GM12878 (cell line): ENCODE results near the gene CDH4. TPM values are rescaled to one million over a fixed set of nuclear protein-coding genes. Genes with fewer than 3 reads are reported as not detected.

ENCODE experiments used
- HDAC2 ChIP-seq: fragments of 200-600 bp; sonication (generic); IDR thresholded peaks from 2 replicates; pipeline ENCODE4 v1.6.1; 2017
- HDGF ChIP-seq: fragments of 450-650 bp; IDR thresholded peaks from 2 replicates; pipeline ENCODE4 v1.6.1; 2016; ENCODE audit warnings: antibody characterized with exemption
- IKZF1 ChIP-seq: fragments of 450-650 bp; conservative IDR thresholded peaks from 2 replicates; pipeline ENCODE4 v1.6.1; 2017; ENCODE audit warnings: antibody characterized with exemption, mild to moderate bottlenecking
- IRF4 ChIP-seq: IDR thresholded peaks from 2 replicates; pipeline ENCODE4 v1.6.1; 2011; ENCODE audit warnings: low read depth, low read length
- KLF5 ChIP-seq: fragments of 450-650 bp; IDR thresholded peaks from 2 replicates; pipeline ENCODE4 v1.6.1; 2014; ENCODE audit warnings: mild to moderate bottlenecking; ENCODE audit not compliant: partially characterized antibody
- PAX8 ChIP-seq: fragments of 450-650 bp; IDR thresholded peaks from 2 replicates; pipeline ENCODE4 v1.6.1; 2017; ENCODE audit warnings: mild to moderate bottlenecking, moderate library complexity
- PML ChIP-seq: IDR thresholded peaks from 2 replicates; pipeline ENCODE4 v1.6.1; 2012; ENCODE audit warnings: low read length, inconsistent platforms
- RCOR1 ChIP-seq: conservative IDR thresholded peaks from 2 replicates; pipeline ENCODE4 v1.6.1; 2012; ENCODE audit warnings: low read depth, low read length, improper control_type of control experiment
- RUNX3 ChIP-seq: IDR thresholded peaks from 2 replicates; pipeline ENCODE4 v1.6.1; 2012; ENCODE audit warnings: low read length, inconsistent platforms
- TAF1 ChIP-seq: IDR thresholded peaks from 2 replicates; pipeline ENCODE4 v1.6.1; 2011; ENCODE audit warnings: mild to moderate bottlenecking, low read depth, low read length, borderline replicate concordance
- TCF7 ChIP-seq: IDR thresholded peaks from 2 replicates; pipeline ENCODE4 v1.6.1; 2014; ENCODE audit warnings: antibody characterized with exemption, borderline replicate concordance
- YBX1 ChIP-seq: fragments of 450-650 bp; IDR thresholded peaks from 2 replicates; pipeline ENCODE4 v1.6.1; 2016; ENCODE audit warnings: antibody characterized with exemption
- ZNF384 ChIP-seq: IDR thresholded peaks from 2 replicates; pipeline ENCODE4 v1.6.1; 2012; ENCODE audit warnings: low read depth, mild to moderate bottlenecking, low read length, improper control_type of control experiment, borderline replicate concordance
- polyA plus RNA-seq, 11 experiments: library from polyadenylated mRNA; depleted of rRNA in 4 of 11; unstranded in 6 of 11; stranded (reverse) in 5 of 11; fragments of >200 nt; fragmentation: Nextera tagmentation in 4 of 11; fragmentation: Illumina TruSeq in 1 of 11; extraction: Ambion mirVana in 4 of 11; extraction: Trizol in 1 of 11; gene quantifications; 1 replicate in 1 of 11; 2 replicates in 10 of 11; pipeline versions ENCODE4 v1.2.1 to v1.2.3, GENCODE V29; 2011 to 2016; ENCODE audit warnings: inconsistent platforms in 2 of 11, missing spikeins in 2 of 11, low read depth in 1 of 11
- total RNA-seq, 4 experiments: library from RNA; depleted of rRNA in 3 of 4; stranded (reverse); fragments of >200 nt in 3 of 4; fragmentation: Illumina TruSeq in 1 of 4; extraction: Trizol in 1 of 4; gene quantifications; 2 replicates each; pipeline versions ENCODE4 v1.2.1 to v1.2.3, GENCODE V29; 2013 to 2021
- TF ChIP-seq, protein P1 (sequence below): fragments of 450-650 bp; IDR thresholded peaks from 2 replicates; pipeline ENCODE4 v1.6.1; 2017; ENCODE audit warnings: mild to moderate bottlenecking
- TF ChIP-seq, protein P2 (sequence below): fragments of 450-650 bp; formaldehyde crosslinking; IDR thresholded peaks from 2 replicates; pipeline ENCODE4 v1.4.0; 2022; ENCODE audit warnings: mild to moderate bottlenecking, moderate library complexity
- TF ChIP-seq, protein P3 (sequence below), 3 experiments: IDR thresholded peaks in 2 of 3; conservative IDR thresholded peaks in 1 of 3; 2 replicates each; pipeline ENCODE4 v1.5.1; 2011; ENCODE audit warnings: low read depth in 3 of 3, low read length in 3 of 3, mild to moderate bottlenecking in 3 of 3, control low read depth in 2 of 3, moderate library complexity in 2 of 3, inconsistent platforms in 1 of 3, mixed read lengths in 1 of 3; ENCODE audit not compliant: control insufficient read depth in 2 of 3, insufficient read depth in 1 of 3; ENCODE audit errors: extremely low read depth in 1 of 3
- TF ChIP-seq, protein P4 (sequence below): IDR thresholded peaks from 2 replicates; pipeline ENCODE4 v1.6.1; 2011; ENCODE audit warnings: borderline replicate concordance, low read depth, mild to moderate bottlenecking, moderate library complexity, low read length; ENCODE audit not compliant: insufficient read depth, poor library complexity, severe bottlenecking
- TF ChIP-seq, protein P5 (sequence below): fragments of 450-650 bp; formaldehyde crosslinking; IDR thresholded peaks from 2 replicates; pipeline ENCODE4 v1.5.0; 2022; ENCODE audit warnings: mild to moderate bottlenecking, missing genetic modification characterization

CDH4 gene
- total and polyA plus RNA-seq, 10 of the 15 experiments (the other 5 are each of a cell fraction or from before 2014, with no cell fraction given) = not detected

DNA sequence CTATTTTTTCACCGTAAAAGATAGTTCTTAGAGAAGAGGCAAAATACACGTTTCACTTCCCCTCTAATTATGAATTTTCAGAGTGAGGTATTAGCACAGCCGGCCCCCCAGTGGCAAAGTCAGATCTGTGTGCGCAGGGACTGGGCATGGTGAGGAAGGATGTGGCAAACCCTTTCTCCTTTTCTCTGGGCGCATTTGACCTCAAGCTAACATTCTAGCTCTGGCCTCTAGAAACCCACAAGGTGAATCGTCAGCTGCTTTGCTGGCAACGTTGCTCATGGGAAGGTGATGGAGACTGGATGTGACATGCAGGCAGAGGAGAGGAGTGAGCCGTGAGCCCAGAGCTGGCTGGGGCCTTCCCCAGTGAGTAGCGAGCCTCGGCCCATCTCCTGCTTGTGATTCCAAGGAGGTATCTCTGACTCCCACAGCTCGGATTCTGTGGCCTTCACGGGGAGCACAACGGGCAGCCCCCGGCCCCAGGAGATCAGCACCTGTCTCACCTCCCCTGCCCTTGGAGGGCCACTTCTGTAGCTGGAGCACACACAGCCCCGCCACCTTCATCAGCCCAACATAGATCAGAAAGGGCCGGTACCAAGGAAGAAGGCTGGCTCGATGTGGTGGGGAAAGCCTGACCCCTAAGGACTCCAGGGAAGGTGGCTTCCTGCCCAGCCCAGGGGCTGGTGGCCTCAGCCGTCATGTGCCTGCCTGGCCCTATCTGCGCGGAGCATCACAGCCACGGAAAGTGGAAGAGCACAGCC lies 660.8 kb downstream of the CDH4 start (continued):
- TF ChIP-seq TAF1 = no peak
- TF ChIP-seq HDAC2 = no peak
- TF ChIP-seq, protein P1, sequence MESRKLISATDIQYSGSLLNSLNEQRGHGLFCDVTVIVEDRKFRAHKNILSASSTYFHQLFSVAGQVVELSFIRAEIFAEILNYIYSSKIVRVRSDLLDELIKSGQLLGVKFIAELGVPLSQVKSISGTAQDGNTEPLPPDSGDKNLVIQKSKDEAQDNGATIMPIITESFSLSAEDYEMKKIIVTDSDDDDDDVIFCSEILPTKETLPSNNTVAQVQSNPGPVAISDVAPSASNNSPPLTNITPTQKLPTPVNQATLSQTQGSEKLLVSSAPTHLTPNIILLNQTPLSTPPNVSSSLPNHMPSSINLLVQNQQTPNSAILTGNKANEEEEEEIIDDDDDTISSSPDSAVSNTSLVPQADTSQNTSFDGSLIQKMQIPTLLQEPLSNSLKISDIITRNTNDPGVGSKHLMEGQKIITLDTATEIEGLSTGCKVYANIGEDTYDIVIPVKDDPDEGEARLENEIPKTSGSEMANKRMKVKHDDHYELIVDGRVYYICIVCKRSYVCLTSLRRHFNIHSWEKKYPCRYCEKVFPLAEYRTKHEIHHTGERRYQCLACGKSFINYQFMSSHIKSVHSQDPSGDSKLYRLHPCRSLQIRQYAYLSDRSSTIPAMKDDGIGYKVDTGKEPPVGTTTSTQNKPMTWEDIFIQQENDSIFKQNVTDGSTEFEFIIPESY = no peak
- no peak for TF ChIP-seq PML
- TF ChIP-seq ZNF384 = no peak
- TF ChIP-seq, protein P2, sequence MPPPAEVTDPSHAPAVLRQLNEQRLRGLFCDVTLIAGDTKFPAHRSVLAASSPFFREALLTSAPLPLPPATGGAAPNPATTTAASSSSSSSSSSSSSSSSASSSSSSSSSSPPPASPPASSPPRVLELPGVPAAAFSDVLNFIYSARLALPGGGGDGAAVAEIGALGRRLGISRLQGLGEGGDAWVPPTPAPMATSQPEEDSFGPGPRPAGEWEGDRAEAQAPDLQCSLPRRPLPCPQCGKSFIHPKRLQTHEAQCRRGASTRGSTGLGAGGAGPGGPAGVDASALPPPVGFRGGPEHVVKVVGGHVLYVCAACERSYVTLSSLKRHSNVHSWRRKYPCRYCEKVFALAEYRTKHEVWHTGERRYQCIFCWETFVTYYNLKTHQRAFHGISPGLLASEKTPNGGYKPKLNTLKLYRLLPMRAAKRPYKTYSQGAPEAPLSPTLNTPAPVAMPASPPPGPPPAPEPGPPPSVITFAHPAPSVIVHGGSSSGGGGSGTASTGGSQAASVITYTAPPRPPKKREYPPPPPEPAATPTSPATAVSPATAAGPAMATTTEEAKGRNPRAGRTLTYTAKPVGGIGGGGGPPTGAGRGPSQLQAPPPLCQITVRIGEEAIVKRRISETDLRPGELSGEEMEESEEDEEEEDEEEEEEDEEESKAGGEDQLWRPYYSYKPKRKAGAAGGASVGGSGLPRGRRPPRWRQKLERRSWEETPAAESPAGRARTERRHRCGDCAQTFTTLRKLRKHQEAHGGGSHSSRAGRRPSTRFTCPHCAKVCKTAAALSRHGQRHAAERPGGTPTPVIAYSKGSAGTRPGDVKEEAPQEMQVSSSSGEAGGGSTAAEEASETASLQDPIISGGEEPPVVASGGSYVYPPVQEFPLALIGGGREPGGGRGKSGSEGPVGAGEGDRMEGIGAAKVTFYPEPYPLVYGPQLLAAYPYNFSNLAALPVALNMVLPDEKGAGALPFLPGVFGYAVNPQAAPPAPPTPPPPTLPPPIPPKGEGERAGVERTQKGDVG (CRISPR knock-in tag) = no peak
- TF ChIP-seq KLF5 = no peak
- no peak for TF ChIP-seq TCF7
- TF ChIP-seq, protein P3, sequence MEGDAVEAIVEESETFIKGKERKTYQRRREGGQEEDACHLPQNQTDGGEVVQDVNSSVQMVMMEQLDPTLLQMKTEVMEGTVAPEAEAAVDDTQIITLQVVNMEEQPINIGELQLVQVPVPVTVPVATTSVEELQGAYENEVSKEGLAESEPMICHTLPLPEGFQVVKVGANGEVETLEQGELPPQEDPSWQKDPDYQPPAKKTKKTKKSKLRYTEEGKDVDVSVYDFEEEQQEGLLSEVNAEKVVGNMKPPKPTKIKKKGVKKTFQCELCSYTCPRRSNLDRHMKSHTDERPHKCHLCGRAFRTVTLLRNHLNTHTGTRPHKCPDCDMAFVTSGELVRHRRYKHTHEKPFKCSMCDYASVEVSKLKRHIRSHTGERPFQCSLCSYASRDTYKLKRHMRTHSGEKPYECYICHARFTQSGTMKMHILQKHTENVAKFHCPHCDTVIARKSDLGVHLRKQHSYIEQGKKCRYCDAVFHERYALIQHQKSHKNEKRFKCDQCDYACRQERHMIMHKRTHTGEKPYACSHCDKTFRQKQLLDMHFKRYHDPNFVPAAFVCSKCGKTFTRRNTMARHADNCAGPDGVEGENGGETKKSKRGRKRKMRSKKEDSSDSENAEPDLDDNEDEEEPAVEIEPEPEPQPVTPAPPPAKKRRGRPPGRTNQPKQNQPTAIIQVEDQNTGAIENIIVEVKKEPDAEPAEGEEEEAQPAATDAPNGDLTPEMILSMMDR (IDR thresholded peaks at IDR 0.05 in 2 of 3, conservative IDR thresholded peaks at IDR 0.05 in 1 of 3; ENCODE audit: control insufficient read depth in 2 of 3, extremely low read depth in 1 of 3, insufficient read depth in 1 of 3, low read depth in 3 of 3, low read length in 3 of 3) = no peak
- no peak for TF ChIP-seq YBX1
- peak; percentile 86 for TF ChIP-seq RUNX3
- TF ChIP-seq PAX8 = no peak
- peak; percentile 78 for TF ChIP-seq IRF4
- TF ChIP-seq, protein P4, sequence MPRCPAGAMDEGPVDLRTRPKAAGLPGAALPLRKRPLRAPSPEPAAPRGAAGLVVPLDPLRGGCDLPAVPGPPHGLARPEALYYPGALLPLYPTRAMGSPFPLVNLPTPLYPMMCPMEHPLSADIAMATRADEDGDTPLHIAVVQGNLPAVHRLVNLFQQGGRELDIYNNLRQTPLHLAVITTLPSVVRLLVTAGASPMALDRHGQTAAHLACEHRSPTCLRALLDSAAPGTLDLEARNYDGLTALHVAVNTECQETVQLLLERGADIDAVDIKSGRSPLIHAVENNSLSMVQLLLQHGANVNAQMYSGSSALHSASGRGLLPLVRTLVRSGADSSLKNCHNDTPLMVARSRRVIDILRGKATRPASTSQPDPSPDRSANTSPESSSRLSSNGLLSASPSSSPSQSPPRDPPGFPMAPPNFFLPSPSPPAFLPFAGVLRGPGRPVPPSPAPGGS = peak; percentile 46
- no peak for TF ChIP-seq RCOR1
- TF ChIP-seq IKZF1 = peak; percentile 75
- TF ChIP-seq, protein P5, sequence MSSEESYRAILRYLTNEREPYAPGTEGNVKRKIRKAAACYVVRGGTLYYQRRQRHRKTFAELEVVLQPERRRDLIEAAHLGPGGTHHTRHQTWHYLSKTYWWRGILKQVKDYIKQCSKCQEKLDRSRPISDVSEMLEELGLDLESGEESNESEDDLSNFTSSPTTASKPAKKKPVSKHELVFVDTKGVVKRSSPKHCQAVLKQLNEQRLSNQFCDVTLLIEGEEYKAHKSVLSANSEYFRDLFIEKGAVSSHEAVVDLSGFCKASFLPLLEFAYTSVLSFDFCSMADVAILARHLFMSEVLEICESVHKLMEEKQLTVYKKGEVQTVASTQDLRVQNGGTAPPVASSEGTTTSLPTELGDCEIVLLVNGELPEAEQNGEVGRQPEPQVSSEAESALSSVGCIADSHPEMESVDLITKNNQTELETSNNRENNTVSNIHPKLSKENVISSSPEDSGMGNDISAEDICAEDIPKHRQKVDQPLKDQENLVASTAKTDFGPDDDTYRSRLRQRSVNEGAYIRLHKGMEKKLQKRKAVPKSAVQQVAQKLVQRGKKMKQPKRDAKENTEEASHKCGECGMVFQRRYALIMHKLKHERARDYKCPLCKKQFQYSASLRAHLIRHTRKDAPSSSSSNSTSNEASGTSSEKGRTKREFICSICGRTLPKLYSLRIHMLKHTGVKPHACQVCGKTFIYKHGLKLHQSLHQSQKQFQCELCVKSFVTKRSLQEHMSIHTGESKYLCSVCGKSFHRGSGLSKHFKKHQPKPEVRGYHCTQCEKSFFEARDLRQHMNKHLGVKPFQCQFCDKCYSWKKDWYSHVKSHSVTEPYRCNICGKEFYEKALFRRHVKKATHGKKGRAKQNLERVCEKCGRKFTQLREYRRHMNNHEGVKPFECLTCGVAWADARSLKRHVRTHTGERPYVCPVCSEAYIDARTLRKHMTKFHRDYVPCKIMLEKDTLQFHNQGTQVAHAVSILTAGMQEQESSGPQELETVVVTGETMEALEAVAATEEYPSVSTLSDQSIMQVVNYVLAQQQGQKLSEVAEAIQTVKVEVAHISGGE = no peak
- no peak for TF ChIP-seq HDGF
